ENCODE measurements around the gene FEV.

The FEV gene

GRCh38 chr2:218961651-218962570, 23.1 kb downstream of the FEV start:
- no peak overlapping the region for H3K27ac Mint-ChIP-seq
- peaks cover 85% of the 10 kb centered on the region for H3K27me3 Mint-ChIP-seq
- peaks cover 25% of the 10 kb centered on the region for H3K4me1 Mint-ChIP-seq (ENCODE audit: low read depth)
- H3K36me3 Mint-ChIP-seq (ENCODE audit: low read depth): no peaks in the 10 kb centered on the region
- intact Hi-C loops (cut with micrococcal nuclease): no loop called here
- no peaks in the 10 kb centered on the region for H3K9me3 Mint-ChIP-seq
- no peak overlapping the region for H3K4me3 Mint-ChIP-seq

DNA sequence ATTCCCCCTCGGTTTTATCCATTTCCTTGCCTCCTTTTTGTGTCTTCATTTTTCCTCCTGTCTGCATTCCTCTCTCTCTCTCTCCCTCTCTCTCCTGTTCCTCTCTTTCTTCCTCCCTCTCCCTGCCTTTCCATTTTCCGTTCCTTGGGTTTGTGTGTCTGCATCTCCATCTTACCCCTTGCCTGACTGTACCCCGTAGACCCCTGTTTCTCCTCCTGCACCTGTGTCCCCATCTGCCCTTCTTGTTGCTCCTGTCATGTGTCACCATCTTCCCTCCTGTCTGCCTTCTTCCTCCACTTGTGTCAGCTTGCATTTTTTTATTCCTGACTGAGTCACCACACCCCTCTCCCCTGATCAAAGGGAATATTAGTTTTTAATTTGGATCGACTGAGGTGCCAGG, 23.8 kb downstream of the FEV start:
- H3K36me3 Mint-ChIP-seq (ENCODE audit: low read depth): no peaks in the 10 kb centered on the region
- no peaks in the 10 kb centered on the region for H3K9me3 Mint-ChIP-seq
- peaks cover 25% of the 10 kb centered on the region for H3K4me1 Mint-ChIP-seq (ENCODE audit: low read depth)
- peaks cover 87% of the 10 kb centered on the region for H3K27me3 Mint-ChIP-seq
- intact Hi-C loops (cut with micrococcal nuclease): no loop called here
- no peak overlapping the region for H3K4me3 Mint-ChIP-seq
- no peak overlapping the region for H3K27ac Mint-ChIP-seq

DNA sequence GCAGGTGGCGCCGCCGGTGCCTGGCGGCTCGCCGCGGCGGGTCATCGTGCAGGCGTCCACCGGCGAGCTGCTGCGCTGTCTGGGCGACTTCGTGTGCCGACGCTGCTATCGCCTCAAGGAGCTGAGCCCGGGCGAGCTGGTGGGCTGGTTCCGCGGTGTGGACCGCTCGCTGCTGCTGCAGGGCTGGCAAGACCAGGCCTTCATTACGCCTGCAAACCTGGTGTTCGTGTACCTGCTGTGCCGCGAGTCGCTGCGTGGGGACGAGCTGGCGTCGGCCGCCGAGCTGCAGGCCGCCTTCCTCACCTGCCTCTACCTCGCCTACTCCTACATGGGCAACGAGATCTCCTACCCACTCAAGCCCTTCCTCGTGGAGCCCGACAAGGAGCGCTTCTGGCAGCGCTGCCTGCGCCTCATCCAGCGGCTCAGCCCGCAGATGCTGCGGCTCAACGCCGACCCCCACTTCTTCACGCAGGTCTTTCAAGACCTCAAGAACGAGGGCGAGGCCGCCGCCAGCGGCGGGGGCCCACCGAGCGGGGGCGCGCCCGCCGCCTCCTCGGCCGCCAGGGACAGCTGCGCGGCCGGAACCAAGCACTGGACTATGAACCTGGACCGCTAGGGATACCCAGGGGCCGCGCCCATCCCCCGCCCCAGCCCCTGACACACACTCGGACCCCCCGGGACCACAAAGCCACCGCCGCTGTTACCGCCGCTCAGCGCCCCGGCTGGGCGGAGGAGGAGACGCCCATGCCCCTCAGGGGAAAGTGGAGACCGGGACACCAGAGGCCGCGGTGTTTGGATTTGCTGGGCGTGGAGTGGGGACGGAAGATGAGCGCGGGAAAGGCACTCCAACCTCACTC, 24.4 kb downstream of the FEV start:
- Mint-ChIP-seq H3K9me3 (no peaks in the 10 kb centered on the region), H3K27ac (no peak overlapping the region), H3K4me3 (no peak overlapping the region), H3K27me3 (peaks cover 89% of the 10 kb centered on the region), H3K4me1 (ENCODE audit: low read depth) (peaks cover 25% of the 10 kb centered on the region), H3K36me3 (ENCODE audit: low read depth) (no peaks in the 10 kb centered on the region)
- intact Hi-C loops (cut with micrococcal nuclease): no loop called here

DNA sequence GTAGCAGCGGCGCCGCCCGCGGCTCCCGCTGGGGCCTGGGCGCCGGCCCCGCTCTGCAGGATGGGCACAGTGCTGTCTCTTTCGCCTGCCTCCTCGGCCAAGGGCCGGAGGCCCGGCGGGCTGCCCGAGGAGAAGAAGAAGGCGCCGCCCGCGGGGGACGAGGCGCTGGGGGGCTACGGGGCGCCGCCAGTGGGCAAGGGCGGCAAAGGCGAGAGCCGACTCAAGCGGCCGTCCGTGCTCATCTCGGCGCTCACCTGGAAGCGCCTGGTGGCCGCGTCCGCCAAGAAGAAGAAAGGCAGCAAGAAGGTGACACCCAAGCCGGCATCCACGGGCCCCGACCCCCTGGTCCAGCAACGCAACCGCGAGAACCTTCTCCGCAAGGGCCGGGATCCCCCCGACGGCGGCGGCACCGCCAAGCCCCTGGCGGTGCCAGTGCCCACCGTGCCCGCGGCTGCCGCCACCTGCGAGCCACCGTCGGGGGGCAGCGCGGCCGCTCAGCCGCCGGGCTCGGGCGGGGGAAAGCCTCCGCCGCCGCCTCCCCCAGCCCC, 25.1 kb downstream of the FEV start:
- Mint-ChIP-seq H3K27me3 (peaks cover 91% of the 10 kb centered on the region), H3K36me3 (ENCODE audit: low read depth) (no peaks in the 10 kb centered on the region), H3K4me3 (no peak overlapping the region), H3K4me1 (ENCODE audit: low read depth) (peaks cover 25% of the 10 kb centered on the region), H3K27ac (no peak overlapping the region), H3K9me3 (no peaks in the 10 kb centered on the region)
- intact Hi-C loops (cut with micrococcal nuclease): no loop called here

DNA sequence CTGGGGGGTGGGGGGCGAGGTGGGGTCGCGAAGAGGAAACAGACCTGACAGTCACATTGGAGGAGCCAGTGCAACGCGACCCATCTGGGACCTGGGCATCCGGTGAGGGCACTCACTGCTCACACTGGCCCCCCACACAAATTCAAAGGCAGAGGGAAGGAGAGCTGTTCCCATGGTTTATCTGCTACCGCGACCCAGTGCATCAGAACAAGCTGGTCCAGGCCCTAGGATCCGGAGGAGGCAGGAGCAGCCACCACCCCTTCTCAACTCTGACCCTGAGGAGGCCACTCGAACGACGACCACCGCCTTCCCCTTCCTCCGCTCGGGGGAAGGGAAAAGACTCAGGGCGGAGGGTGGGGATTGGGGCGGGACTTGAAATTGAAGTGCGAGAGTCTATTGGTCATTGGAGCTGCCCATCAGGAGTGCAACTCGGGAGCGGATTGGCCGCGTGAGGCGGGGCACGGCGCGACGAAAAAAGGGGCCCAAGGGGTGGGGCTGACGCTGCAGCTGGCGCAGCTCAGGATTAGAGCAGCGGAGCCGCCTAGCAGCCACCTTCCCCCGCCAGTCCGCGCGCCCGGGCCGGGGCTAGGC, 25.7 kb downstream of the FEV start, which contains the start of gene CDK5R2:
Gene CDK5R2, plus strand, starts transcription at position 526 of the 591 bp plus-strand sequence. CDS start 155 bp downstream, outside the sequence.
- Mint-ChIP-seq H3K27ac (no peak within 1 kb of the TSS), H3K27me3 (peaks cover 91% of the 10 kb centered on the region), H3K9me3 (no peaks in the 10 kb centered on the region), H3K4me1 (ENCODE audit: low read depth) (peaks cover 25% of the 10 kb centered on the region), H3K4me3 (no peak within 1 kb of the TSS), H3K36me3 (ENCODE audit: low read depth) (no peaks in the 10 kb centered on the region)
- intact Hi-C loops (cut with micrococcal nuclease): no loop called here

GRCh38 chr2:218958276-218958675, 26.7 kb downstream of the FEV start:
- H3K9me3 Mint-ChIP-seq: no peaks in the 10 kb centered on the region
- H3K4me1 Mint-ChIP-seq (ENCODE audit: low read depth): peaks cover 20% of the 10 kb centered on the region
- H3K36me3 Mint-ChIP-seq (ENCODE audit: low read depth): no peaks in the 10 kb centered on the region
- intact Hi-C loops (cut with micrococcal nuclease): no loop called here
- H3K27me3 Mint-ChIP-seq: peaks cover 90% of the 10 kb centered on the region
- H3K27ac Mint-ChIP-seq: no peak overlapping the region
- no peak overlapping the region for H3K4me3 Mint-ChIP-seq

GRCh38 chr2:218957671-218958070, 27.3 kb downstream of the FEV start:
- intact Hi-C loops (cut with micrococcal nuclease): no loop called here
- peaks cover 88% of the 10 kb centered on the region for H3K27me3 Mint-ChIP-seq
- H3K27ac Mint-ChIP-seq: no peak overlapping the region
- no peak overlapping the region for H3K4me3 Mint-ChIP-seq
- no peaks in the 10 kb centered on the region for H3K36me3 Mint-ChIP-seq (ENCODE audit: low read depth)
- peaks cover 17% of the 10 kb centered on the region for H3K4me1 Mint-ChIP-seq (ENCODE audit: low read depth)
- no peaks in the 10 kb centered on the region for H3K9me3 Mint-ChIP-seq

DNA sequence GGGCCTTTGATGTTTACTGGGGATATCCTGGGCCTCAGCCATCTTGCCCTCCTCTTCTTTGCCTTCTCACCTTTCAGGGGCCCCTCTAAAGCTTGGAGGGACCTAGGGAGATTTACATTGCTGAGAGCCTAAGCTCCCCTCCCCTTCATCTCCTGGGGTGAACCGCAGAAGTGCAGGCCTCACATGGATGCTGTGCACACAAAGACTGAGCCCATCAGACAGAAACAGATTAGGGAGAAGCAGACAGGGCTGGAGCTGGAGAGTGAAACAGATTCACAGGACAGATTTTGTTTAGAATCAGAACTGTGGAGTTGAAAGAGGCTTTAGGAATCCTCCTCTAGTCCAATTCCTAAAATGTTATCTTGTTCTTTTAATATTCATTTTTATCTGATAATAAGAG, 28.9 kb downstream of the FEV start:
- Mint-ChIP-seq H3K27me3 (peaks cover 77% of the 10 kb centered on the region), H3K4me3 (no peak overlapping the region), H3K27ac (no peak overlapping the region), H3K4me1 (ENCODE audit: low read depth) (peaks cover 11% of the 10 kb centered on the region), H3K9me3 (no peaks in the 10 kb centered on the region), H3K36me3 (ENCODE audit: low read depth) (no peaks in the 10 kb centered on the region)
- intact Hi-C loops (cut with micrococcal nuclease): no loop called here

DNA sequence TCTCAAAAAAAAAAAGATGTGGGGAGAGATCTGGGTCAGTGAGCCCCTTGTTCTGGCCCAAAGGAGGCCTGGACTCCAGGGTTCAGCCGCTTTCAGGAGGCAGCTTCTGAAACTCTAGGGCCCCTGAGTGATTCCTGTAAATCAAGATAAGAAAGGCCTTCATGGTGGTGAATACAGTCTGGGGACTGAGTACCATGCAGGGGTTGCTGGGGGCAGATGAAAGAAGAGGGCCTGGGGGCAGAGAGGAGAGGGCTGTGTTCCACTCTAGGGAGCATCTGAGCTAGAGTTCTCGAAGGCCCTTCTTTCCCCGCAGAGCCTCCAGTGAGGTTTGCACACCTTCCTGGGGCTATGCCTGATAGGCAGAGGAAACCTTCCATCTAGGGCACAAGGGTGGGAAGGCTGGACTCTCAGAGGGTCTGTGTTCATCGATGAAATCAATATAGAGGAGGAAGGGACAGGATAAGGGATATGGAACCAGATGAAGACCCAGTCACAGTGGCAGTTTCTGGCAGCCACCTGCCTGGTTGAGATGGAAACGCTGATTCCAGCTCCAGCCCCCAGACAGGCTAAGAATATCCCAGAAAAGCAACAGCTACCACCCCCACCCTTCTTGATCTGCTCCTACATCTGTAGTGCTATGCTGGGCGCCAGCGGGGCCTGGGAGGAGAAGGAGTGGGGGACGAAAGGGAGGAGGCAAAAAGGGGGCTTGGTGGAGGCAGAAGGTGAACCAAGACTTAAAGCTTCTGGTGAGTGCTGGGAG, 30.3 kb downstream of the FEV start:
- no peaks in the 10 kb centered on the region for H3K36me3 Mint-ChIP-seq (ENCODE audit: low read depth)
- peaks cover 5% of the 10 kb centered on the region for H3K4me1 Mint-ChIP-seq (ENCODE audit: low read depth)
- no peak overlapping the region for H3K27ac Mint-ChIP-seq
- no peak overlapping the region for H3K4me3 Mint-ChIP-seq
- intact Hi-C loops (cut with micrococcal nuclease): no loop called here
- H3K27me3 Mint-ChIP-seq: peaks cover 76% of the 10 kb centered on the region
- no peaks in the 10 kb centered on the region for H3K9me3 Mint-ChIP-seq

DNA sequence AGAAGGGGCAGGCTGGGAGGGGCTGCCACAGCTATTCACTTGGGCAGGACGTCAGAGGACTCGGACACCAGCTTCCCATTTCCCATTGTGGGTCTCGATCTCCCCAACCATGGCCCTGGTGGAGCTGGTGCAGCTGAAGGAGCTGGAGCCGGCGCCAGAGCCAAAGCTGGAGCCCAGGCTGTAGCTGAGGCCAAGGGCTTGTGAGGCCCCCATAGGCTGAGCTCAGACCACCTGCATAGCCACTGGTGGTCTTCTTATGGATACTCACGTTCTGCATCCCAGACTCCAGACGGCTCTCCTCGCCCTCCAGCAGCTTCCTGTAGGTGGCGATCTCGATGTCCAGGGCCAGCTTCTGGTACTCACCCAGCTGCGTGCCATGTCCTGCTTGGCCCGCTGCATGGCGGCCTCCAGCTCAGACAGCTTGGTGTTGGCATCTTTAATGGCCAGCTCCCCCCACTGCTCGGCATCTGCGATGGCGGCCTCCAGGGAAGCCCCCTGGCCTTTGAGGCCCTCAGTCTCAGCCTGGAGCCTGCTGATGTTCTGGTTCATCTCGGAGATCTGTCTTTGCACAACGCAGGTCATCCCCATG, 31.5 kb downstream of the FEV start:
- no peaks in the 10 kb centered on the region for H3K4me1 Mint-ChIP-seq (ENCODE audit: low read depth)
- H3K9me3 Mint-ChIP-seq: no peaks in the 10 kb centered on the region
- intact Hi-C loops (cut with micrococcal nuclease): no loop called here
- peaks cover 70% of the 10 kb centered on the region for H3K27me3 Mint-ChIP-seq
- no peaks in the 10 kb centered on the region for H3K36me3 Mint-ChIP-seq (ENCODE audit: low read depth)
- no peak overlapping the region for H3K4me3 Mint-ChIP-seq
- no peak overlapping the region for H3K27ac Mint-ChIP-seq

- Mint-ChIP-seq H3K4me3 (no peak overlapping the region), H3K4me1 (ENCODE audit: low read depth) (no peaks in the 10 kb centered on the region), H3K9me3 (no peaks in the 10 kb centered on the region), H3K27me3 (peaks cover 64% of the 10 kb centered on the region), H3K27ac (no peak overlapping the region), H3K36me3 (ENCODE audit: low read depth) (no peaks in the 10 kb centered on the region)
- intact Hi-C loops (cut with micrococcal nuclease): no loop called here
These were observed 32.8 kb downstream of the FEV start for GRCh38 chr2:218952160-218952559.

- Mint-ChIP-seq H3K36me3 (ENCODE audit: low read depth) (no peaks in the 10 kb centered on the region), H3K27me3 (peaks cover 67% of the 10 kb centered on the region), H3K27ac (no peak overlapping the region), H3K4me3 (no peak overlapping the region), H3K4me1 (ENCODE audit: low read depth) (no peaks in the 10 kb centered on the region), H3K9me3 (no peaks in the 10 kb centered on the region)
- intact Hi-C loops (cut with micrococcal nuclease): no loop called here
These were observed 38.4 kb downstream of the FEV start for GRCh38 chr2:218946621-218947020.
